ENCODE data around the gene TPRN.

Gene TPRN

GRCh38 chr9:137233143-137233980 lies 32.8 kb upstream of the TPRN start:
- no peaks in the 10 kb centered on the region for H3K36me3 ChIP-seq (ENCODE audit: control insufficient read depth, low read depth, low read length)
- no peaks in the 10 kb centered on the region for H3K9me3 ChIP-seq (ENCODE audit: control insufficient read depth, low read depth, low read length)
- H3K9ac ChIP-seq (ENCODE audit: low read length): no peak overlapping the region
- no peak overlapping the region for H3K4me3 ChIP-seq (ENCODE audit: low read length)
- H3K27ac ChIP-seq (ENCODE audit: low read length): no peak overlapping the region
- H3K4me1 ChIP-seq (ENCODE audit: control insufficient read depth, low read depth, low read length): no peaks in the 10 kb centered on the region
- no peaks in the 10 kb centered on the region for H3K27me3 ChIP-seq (ENCODE audit: control insufficient read depth, insufficient read depth, low read length)

GRCh38 chr9:137232510-137232909 lies 32.0 kb upstream of the TPRN start:
- no peaks in the 10 kb centered on the region for H3K9me3 ChIP-seq (ENCODE audit: control insufficient read depth, low read depth, low read length)
- H3K36me3 ChIP-seq (ENCODE audit: control insufficient read depth, low read depth, low read length): no peaks in the 10 kb centered on the region
- no peaks in the 10 kb centered on the region for H3K27me3 ChIP-seq (ENCODE audit: control insufficient read depth, insufficient read depth, low read length)
- H3K9ac ChIP-seq (ENCODE audit: low read length): no peak overlapping the region
- H3K4me1 ChIP-seq (ENCODE audit: control insufficient read depth, low read depth, low read length): no peaks in the 10 kb centered on the region
- no peak overlapping the region for H3K27ac ChIP-seq (ENCODE audit: low read length)
- no peak overlapping the region for H3K4me3 ChIP-seq (ENCODE audit: low read length)

GRCh38 chr9:137232101-137232500 lies 31.6 kb upstream of the TPRN start:
- H3K27me3 ChIP-seq (ENCODE audit: control insufficient read depth, insufficient read depth, low read length): no peaks in the 10 kb centered on the region
- H3K9me3 ChIP-seq (ENCODE audit: control insufficient read depth, low read depth, low read length): no peaks in the 10 kb centered on the region
- no peaks in the 10 kb centered on the region for H3K36me3 ChIP-seq (ENCODE audit: control insufficient read depth, low read depth, low read length)
- H3K27ac ChIP-seq (ENCODE audit: low read length): no peak overlapping the region
- no peak overlapping the region for H3K4me3 ChIP-seq (ENCODE audit: low read length)
- no peaks in the 10 kb centered on the region for H3K4me1 ChIP-seq (ENCODE audit: control insufficient read depth, low read depth, low read length)
- no peak overlapping the region for H3K9ac ChIP-seq (ENCODE audit: low read length)

GRCh38 chr9:137231372-137232039 lies 31.0 kb upstream of the TPRN start:
- H3K4me1 ChIP-seq (ENCODE audit: control insufficient read depth, low read depth, low read length): no peaks in the 10 kb centered on the region
- H3K27me3 ChIP-seq (ENCODE audit: control insufficient read depth, insufficient read depth, low read length): no peaks in the 10 kb centered on the region
- no peaks in the 10 kb centered on the region for H3K36me3 ChIP-seq (ENCODE audit: control insufficient read depth, low read depth, low read length)
- H3K4me3 ChIP-seq (ENCODE audit: low read length): no peak overlapping the region
- H3K27ac ChIP-seq (ENCODE audit: low read length): no peak overlapping the region
- no peak overlapping the region for H3K9ac ChIP-seq (ENCODE audit: low read length)
- H3K9me3 ChIP-seq (ENCODE audit: control insufficient read depth, low read depth, low read length): no peaks in the 10 kb centered on the region

- H3K27ac ChIP-seq (ENCODE audit: low read length): no peak within 1 kb of the TSS
- H3K9ac ChIP-seq (ENCODE audit: low read length): no peak within 1 kb of the TSS
- no peaks in the 10 kb centered on the region for H3K27me3 ChIP-seq (ENCODE audit: control insufficient read depth, insufficient read depth, low read length)
- no peaks in the 10 kb centered on the region for H3K9me3 ChIP-seq (ENCODE audit: control insufficient read depth, low read depth, low read length)
- H3K4me3 ChIP-seq (ENCODE audit: low read length): no peak within 1 kb of the TSS
- no peaks in the 10 kb centered on the region for H3K36me3 ChIP-seq (ENCODE audit: control insufficient read depth, low read depth, low read length)
- no peaks in the 10 kb centered on the region for H3K4me1 ChIP-seq (ENCODE audit: control insufficient read depth, low read depth, low read length)
These were observed 30.3 kb upstream of the TPRN start, which contains the start of gene SLC34A3 for GRCh38 chr9:137230705-137231371. Gene SLC34A3 (plus strand): TSS chr9:137230901. CDS start chr9:137231703, 802 bp downstream.

GRCh38 chr9:137229903-137230704 lies 29.6 kb upstream of the TPRN start:
- no peak overlapping the region for H3K9ac ChIP-seq (ENCODE audit: low read length)
- no peaks in the 10 kb centered on the region for H3K9me3 ChIP-seq (ENCODE audit: control insufficient read depth, low read depth, low read length)
- no peaks in the 10 kb centered on the region for H3K4me1 ChIP-seq (ENCODE audit: control insufficient read depth, low read depth, low read length)
- H3K4me3 ChIP-seq (ENCODE audit: low read length): no peak overlapping the region
- H3K36me3 ChIP-seq (ENCODE audit: control insufficient read depth, low read depth, low read length): no peaks in the 10 kb centered on the region
- H3K27ac ChIP-seq (ENCODE audit: low read length): no peak overlapping the region
- no peaks in the 10 kb centered on the region for H3K27me3 ChIP-seq (ENCODE audit: control insufficient read depth, insufficient read depth, low read length)

DNA sequence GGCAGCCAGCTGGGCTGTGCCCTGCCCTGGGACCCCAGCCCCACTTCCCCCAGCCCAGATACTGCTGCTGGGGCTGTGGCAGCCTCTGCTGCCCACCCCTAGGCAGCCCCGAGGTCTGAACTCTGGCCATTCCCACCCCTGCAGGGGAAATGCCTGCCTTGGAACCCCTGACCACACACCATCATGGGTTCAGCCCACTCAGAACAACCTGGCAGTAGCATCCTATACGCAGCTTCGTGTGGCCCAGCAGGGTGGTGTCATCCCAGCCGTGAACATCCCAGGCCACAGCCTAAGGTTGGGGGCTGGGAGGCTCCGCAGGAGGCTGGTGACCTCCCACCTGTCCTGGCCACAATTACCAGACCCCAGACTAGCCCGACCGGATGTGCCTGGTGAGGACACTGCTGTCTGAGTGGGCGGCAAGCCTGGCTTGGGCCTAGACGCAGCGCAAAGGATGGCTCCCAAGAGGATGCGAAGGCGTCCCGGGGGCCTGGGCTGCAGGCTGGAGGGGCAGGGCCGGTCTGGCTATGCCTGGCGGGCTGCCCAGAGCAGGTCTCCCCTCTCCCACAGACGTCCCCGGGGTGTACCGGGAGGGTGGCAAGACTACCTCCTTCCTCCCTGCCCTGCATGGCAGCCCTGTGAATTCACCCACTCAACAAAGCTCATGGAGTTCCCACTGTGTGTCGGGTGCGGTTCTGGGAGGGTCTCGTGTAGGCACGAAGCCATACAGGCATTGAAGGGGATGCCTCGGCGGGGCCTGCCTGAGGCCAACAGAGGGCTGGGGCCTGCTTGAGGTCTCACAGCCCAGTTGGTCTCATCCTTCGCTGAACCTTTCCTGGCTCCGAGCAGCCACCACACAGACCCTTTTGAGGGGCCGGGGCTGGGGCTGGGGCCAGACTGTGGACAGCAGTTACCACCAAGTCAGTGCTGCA lies 28.7 kb upstream of the TPRN start:
- Histone ChIP-seq H3K36me3 (ENCODE audit: control insufficient read depth, low read depth, low read length) (no peaks in the 10 kb centered on the region), H3K27me3 (ENCODE audit: control insufficient read depth, insufficient read depth, low read length) (no peaks in the 10 kb centered on the region), H3K9me3 (ENCODE audit: control insufficient read depth, low read depth, low read length) (no peaks in the 10 kb centered on the region), H3K9ac (ENCODE audit: low read length) (no peak overlapping the region), H3K4me3 (ENCODE audit: low read length) (no peak overlapping the region), H3K27ac (ENCODE audit: low read length) (no peak overlapping the region), H3K4me1 (ENCODE audit: control insufficient read depth, low read depth, low read length) (no peaks in the 10 kb centered on the region)

GRCh38 chr9:137228506-137228967 lies 28.0 kb upstream of the TPRN start:
- H3K4me3 ChIP-seq (ENCODE audit: low read length): no peak overlapping the region
- H3K27ac ChIP-seq (ENCODE audit: low read length): no peak overlapping the region
- no peaks in the 10 kb centered on the region for H3K9me3 ChIP-seq (ENCODE audit: control insufficient read depth, low read depth, low read length)
- no peaks in the 10 kb centered on the region for H3K36me3 ChIP-seq (ENCODE audit: control insufficient read depth, low read depth, low read length)
- no peaks in the 10 kb centered on the region for H3K4me1 ChIP-seq (ENCODE audit: control insufficient read depth, low read depth, low read length)
- no peak overlapping the region for H3K9ac ChIP-seq (ENCODE audit: low read length)
- no peaks in the 10 kb centered on the region for H3K27me3 ChIP-seq (ENCODE audit: control insufficient read depth, insufficient read depth, low read length)

GRCh38 chr9:137227853-137228505 lies 27.4 kb upstream of the TPRN start:
- Histone ChIP-seq H3K27ac (ENCODE audit: low read length) (no peak overlapping the region), H3K27me3 (ENCODE audit: control insufficient read depth, insufficient read depth, low read length) (peaks cover 1% of the 10 kb centered on the region), H3K36me3 (ENCODE audit: control insufficient read depth, low read depth, low read length) (no peaks in the 10 kb centered on the region), H3K4me3 (ENCODE audit: low read length) (no peak overlapping the region), H3K9ac (ENCODE audit: low read length) (no peak overlapping the region), H3K9me3 (ENCODE audit: control insufficient read depth, low read depth, low read length) (no peaks in the 10 kb centered on the region), H3K4me1 (ENCODE audit: control insufficient read depth, low read depth, low read length) (no peaks in the 10 kb centered on the region)
